Measurements from ENCODE around the gene OR5AC2.

The OR5AC2 gene

GRCh38 chr3:98086873-98087272, at the start of gene OR5AC2:
Gene OR5AC2 (plus strand): TSS chr3:98087173. CDS start chr3:98087173, 0 bp downstream.
- no peak for DNase-seq (ENCODE audit: low spot score)
- no peak for FAIRE-seq

- FAIRE-seq, result no peak
- no peak for DNase-seq (ENCODE audit: low spot score)
Measured at GRCh38 chr3:98038286-98038685, 48.7 kb upstream of the OR5AC2 start.

GRCh38 chr3:98038876-98039275, 48.1 kb upstream of the OR5AC2 start:
- no peak for DNase-seq (ENCODE audit: low spot score)
- FAIRE-seq, result no peak

- DNase-seq (ENCODE audit: low spot score) (peak; percentile 72), FAIRE-seq (peak; percentile 97)
Measured at GRCh38 chr3:98039322-98040024, 47.5 kb upstream of the OR5AC2 start.

- no peak for DNase-seq (ENCODE audit: low spot score)
- FAIRE-seq, result no peak
Measured at GRCh38 chr3:98041350-98041749, 45.6 kb upstream of the OR5AC2 start.

- DNase-seq (ENCODE audit: low spot score), result no peak
- no peak for FAIRE-seq
Measured at GRCh38 chr3:98048586-98048985, 38.4 kb upstream of the OR5AC2 start.

- no peak for FAIRE-seq
- DNase-seq (ENCODE audit: low spot score), result no peak
Measured at GRCh38 chr3:98049271-98049670, 37.7 kb upstream of the OR5AC2 start.

- FAIRE-seq, result no peak
- no peak for DNase-seq (ENCODE audit: low spot score)
Measured at GRCh38 chr3:98056035-98056434, 30.9 kb upstream of the OR5AC2 start.

- no peak for FAIRE-seq
Measured at GRCh38 chr3:98057631-98058030, 29.3 kb upstream of the OR5AC2 start.

GRCh38 chr3:98058244-98058960, 28.6 kb upstream of the OR5AC2 start:
- FAIRE-seq (no peak), DNase-seq (ENCODE audit: low spot score) (no peak)

More at GRCh38 chr3:98057631-98058030, 29.3 kb upstream of the OR5AC2 start:
- no peak for DNase-seq (ENCODE audit: low spot score)

- DNase-seq (ENCODE audit: low spot score) (no peak), FAIRE-seq (no peak)
Measured at GRCh38 chr3:98068824-98069223, 18.1 kb upstream of the OR5AC2 start.

- no peak for FAIRE-seq
- DNase-seq (ENCODE audit: low spot score), result no peak
Measured at GRCh38 chr3:98070840-98071239, 16.1 kb upstream of the OR5AC2 start.

- peak; percentile 50 for FAIRE-seq
- DNase-seq (ENCODE audit: low spot score), result no peak
Measured at GRCh38 chr3:98073486-98073885, 13.5 kb upstream of the OR5AC2 start.

- no peak for DNase-seq (ENCODE audit: low spot score)
Measured at GRCh38 chr3:98095882-98096281, 8.9 kb downstream of the OR5AC2 start.

GRCh38 chr3:98099848-98100247, 12.9 kb downstream of the OR5AC2 start:
- DNase-seq (ENCODE audit: low spot score) (no peak), FAIRE-seq (no peak)

More at GRCh38 chr3:98095882-98096281, 8.9 kb downstream of the OR5AC2 start:
- peak; percentile 35 for FAIRE-seq

GRCh38 chr3:98108162-98108561, 21.2 kb downstream of the OR5AC2 start:
- no peak for DNase-seq (ENCODE audit: low spot score)
- peak; percentile 17 for FAIRE-seq

- FAIRE-seq (no peak), DNase-seq (ENCODE audit: low spot score) (no peak)
Measured at GRCh38 chr3:98109807-98110549, 23.0 kb downstream of the OR5AC2 start.

GRCh38 chr3:98110550-98110908, 23.6 kb downstream of the OR5AC2 start:
- DNase-seq (ENCODE audit: low spot score) (no peak), FAIRE-seq (no peak)

- FAIRE-seq, result no peak
- no peak for DNase-seq (ENCODE audit: low spot score)
Measured at GRCh38 chr3:98114264-98114663, 27.3 kb downstream of the OR5AC2 start.

GRCh38 chr3:98115717-98116116, 28.7 kb downstream of the OR5AC2 start:
- DNase-seq (ENCODE audit: low spot score), result no peak
- no peak for FAIRE-seq

GRCh38 chr3:98130421-98130820, 43.4 kb downstream of the OR5AC2 start, which contains the start of gene OR5H1:
Gene OR5H1 (plus strand): TSS chr3:98130721. CDS start chr3:98132698, 1,977 bp downstream.
- DNase-seq (ENCODE audit: low spot score) (no peak), FAIRE-seq (no peak)

- no peak for DNase-seq (ENCODE audit: low spot score)
- FAIRE-seq, result no peak
Measured at GRCh38 chr3:98136631-98137030, 49.7 kb downstream of the OR5AC2 start.

Data from urothelium cell line (cell line).